GM12878 (cell line): ENCODE measurements around the gene PLD4.

Experiments
- DPF2 ChIP-seq: fragments of 450-650 bp; IDR thresholded peaks from 2 replicates; pipeline ENCODE4 v1.6.1; 2017; ENCODE audit warnings: mild to moderate bottlenecking
- NFYA ChIP-seq: IDR thresholded peaks from 2 replicates; pipeline ENCODE4 v1.6.1; 2011; ENCODE audit warnings: low read depth, mild to moderate bottlenecking, low read length, improper control_type of control experiment, borderline replicate concordance
- SP1 ChIP-seq: IDR thresholded peaks from one replicate; pipeline ENCODE4 v1.6.1; 2011; ENCODE audit warnings: low read depth, low read length
- SUZ12 ChIP-seq: fragments of 200-600 bp; sonication (generic); IDR thresholded peaks from one replicate; pipeline ENCODE4 v1.6.1; 2018; ENCODE audit warnings: antibody characterized with exemption, mild to moderate bottlenecking; ENCODE audit not compliant: unreplicated experiment
- TAF1 ChIP-seq: IDR thresholded peaks from 2 replicates; pipeline ENCODE4 v1.6.1; 2011; ENCODE audit warnings: mild to moderate bottlenecking, low read depth, low read length, borderline replicate concordance
- ZNF384 ChIP-seq: IDR thresholded peaks from 2 replicates; pipeline ENCODE4 v1.6.1; 2012; ENCODE audit warnings: low read depth, mild to moderate bottlenecking, low read length, improper control_type of control experiment, borderline replicate concordance
- TF ChIP-seq, protein P1 (sequence below), 3 experiments: IDR thresholded peaks in 2 of 3; conservative IDR thresholded peaks in 1 of 3; 2 replicates each; pipeline ENCODE4 v1.5.1; 2011; ENCODE audit warnings: low read depth in 3 of 3, low read length in 3 of 3, mild to moderate bottlenecking in 3 of 3, control low read depth in 2 of 3, moderate library complexity in 2 of 3, inconsistent platforms in 1 of 3, mixed read lengths in 1 of 3; ENCODE audit not compliant: control insufficient read depth in 2 of 3, insufficient read depth in 1 of 3; ENCODE audit errors: extremely low read depth in 1 of 3
- TF ChIP-seq, protein P2 (sequence below): fragments of 450-650 bp; formaldehyde crosslinking; IDR thresholded peaks from 2 replicates; pipeline ENCODE4 v1.5.0; 2022; ENCODE audit warnings: mild to moderate bottlenecking, missing genetic modification characterization

DNA sequence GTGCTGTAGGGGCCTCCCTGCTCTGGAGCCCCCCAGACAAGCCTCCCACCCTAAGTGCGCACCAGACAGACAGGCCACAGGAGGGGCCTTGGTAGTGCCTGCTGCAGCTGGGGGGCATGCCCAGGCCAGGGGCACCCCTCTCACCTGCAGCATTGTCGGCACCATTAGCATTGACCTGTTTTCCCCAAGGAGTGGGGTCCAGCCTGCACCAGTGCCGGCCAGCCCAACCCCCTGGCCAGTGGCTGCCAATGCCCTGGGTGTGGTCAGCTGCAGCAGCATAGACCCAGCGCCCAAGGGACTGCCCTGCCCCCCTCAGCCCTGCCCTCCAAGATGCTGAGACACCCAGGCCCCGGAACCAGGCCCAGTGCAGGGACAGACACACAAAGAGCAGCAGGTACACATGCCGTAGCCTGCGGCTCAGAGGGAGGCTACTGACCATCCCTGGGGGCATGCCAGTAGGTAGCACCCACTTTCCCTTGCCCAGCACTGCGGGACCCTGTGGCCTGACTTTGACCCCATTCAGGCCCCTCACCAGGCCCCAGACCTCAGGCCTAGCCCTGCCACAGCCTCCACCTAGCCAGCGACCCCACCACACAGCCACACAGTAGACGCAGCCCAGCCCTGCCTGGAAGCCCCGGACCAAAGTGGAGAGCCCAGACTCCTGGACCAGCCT is 52.5 kb downstream of the PLD4 start:
- TF ChIP-seq NFYA (no peak), SP1 (no peak), SUZ12 (no peak), DPF2 (no peak), TAF1 (no peak), ZNF384 (no peak)
- TF ChIP-seq, protein P1, sequence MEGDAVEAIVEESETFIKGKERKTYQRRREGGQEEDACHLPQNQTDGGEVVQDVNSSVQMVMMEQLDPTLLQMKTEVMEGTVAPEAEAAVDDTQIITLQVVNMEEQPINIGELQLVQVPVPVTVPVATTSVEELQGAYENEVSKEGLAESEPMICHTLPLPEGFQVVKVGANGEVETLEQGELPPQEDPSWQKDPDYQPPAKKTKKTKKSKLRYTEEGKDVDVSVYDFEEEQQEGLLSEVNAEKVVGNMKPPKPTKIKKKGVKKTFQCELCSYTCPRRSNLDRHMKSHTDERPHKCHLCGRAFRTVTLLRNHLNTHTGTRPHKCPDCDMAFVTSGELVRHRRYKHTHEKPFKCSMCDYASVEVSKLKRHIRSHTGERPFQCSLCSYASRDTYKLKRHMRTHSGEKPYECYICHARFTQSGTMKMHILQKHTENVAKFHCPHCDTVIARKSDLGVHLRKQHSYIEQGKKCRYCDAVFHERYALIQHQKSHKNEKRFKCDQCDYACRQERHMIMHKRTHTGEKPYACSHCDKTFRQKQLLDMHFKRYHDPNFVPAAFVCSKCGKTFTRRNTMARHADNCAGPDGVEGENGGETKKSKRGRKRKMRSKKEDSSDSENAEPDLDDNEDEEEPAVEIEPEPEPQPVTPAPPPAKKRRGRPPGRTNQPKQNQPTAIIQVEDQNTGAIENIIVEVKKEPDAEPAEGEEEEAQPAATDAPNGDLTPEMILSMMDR (IDR thresholded peaks at IDR 0.05 in 2 of 3, conservative IDR thresholded peaks at IDR 0.05 in 1 of 3; ENCODE audit: control insufficient read depth in 2 of 3, extremely low read depth in 1 of 3, insufficient read depth in 1 of 3, low read depth in 3 of 3, low read length in 3 of 3) = no peak
- TF ChIP-seq, protein P2, sequence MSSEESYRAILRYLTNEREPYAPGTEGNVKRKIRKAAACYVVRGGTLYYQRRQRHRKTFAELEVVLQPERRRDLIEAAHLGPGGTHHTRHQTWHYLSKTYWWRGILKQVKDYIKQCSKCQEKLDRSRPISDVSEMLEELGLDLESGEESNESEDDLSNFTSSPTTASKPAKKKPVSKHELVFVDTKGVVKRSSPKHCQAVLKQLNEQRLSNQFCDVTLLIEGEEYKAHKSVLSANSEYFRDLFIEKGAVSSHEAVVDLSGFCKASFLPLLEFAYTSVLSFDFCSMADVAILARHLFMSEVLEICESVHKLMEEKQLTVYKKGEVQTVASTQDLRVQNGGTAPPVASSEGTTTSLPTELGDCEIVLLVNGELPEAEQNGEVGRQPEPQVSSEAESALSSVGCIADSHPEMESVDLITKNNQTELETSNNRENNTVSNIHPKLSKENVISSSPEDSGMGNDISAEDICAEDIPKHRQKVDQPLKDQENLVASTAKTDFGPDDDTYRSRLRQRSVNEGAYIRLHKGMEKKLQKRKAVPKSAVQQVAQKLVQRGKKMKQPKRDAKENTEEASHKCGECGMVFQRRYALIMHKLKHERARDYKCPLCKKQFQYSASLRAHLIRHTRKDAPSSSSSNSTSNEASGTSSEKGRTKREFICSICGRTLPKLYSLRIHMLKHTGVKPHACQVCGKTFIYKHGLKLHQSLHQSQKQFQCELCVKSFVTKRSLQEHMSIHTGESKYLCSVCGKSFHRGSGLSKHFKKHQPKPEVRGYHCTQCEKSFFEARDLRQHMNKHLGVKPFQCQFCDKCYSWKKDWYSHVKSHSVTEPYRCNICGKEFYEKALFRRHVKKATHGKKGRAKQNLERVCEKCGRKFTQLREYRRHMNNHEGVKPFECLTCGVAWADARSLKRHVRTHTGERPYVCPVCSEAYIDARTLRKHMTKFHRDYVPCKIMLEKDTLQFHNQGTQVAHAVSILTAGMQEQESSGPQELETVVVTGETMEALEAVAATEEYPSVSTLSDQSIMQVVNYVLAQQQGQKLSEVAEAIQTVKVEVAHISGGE (CRISPR knock-in tag) = no peak
